HG03432 (cell line): Measurements from ENCODE around the gene TSEN54.

Experiments
- ATAC-seq: cut with Tn5 transposase; IDR thresholded peaks from one replicate; pipeline ENCODE4 v1.9.1; 2021; ENCODE audit warnings: mild to moderate bottlenecking, moderate library complexity; ENCODE audit not compliant: unreplicated experiment

TSEN54 gene

GRCh38 chr17:75488693-75489510 is 27.4 kb upstream of the TSEN54 start:
- no peak for ATAC-seq

GRCh38 chr17:75489511-75489955 is 26.8 kb upstream of the TSEN54 start:
- no peak for ATAC-seq

GRCh38 chr17:75490173-75490743 is 26.1 kb upstream of the TSEN54 start:
- no peak for ATAC-seq

GRCh38 chr17:75490953-75491649 is 25.2 kb upstream of the TSEN54 start:
- no peak for ATAC-seq

- no peak for ATAC-seq
These were observed 24.6 kb upstream of the TSEN54 start for GRCh38 chr17:75491680-75492079.

GRCh38 chr17:75492555-75493168 is 23.7 kb upstream of the TSEN54 start:
- ATAC-seq: no peak

GRCh38 chr17:75493476-75494129 is 22.7 kb upstream of the TSEN54 start:
- no peak for ATAC-seq

GRCh38 chr17:75494326-75494877 is 21.9 kb upstream of the TSEN54 start:
- no peak for ATAC-seq

- ATAC-seq: no peak
These were observed 20.3 kb upstream of the TSEN54 start for GRCh38 chr17:75496005-75496404.

- ATAC-seq: no peak
These were observed 18.1 kb upstream of the TSEN54 start for GRCh38 chr17:75498039-75498725.

- no peak for ATAC-seq
These were observed 17.6 kb upstream of the TSEN54 start for GRCh38 chr17:75498726-75499213.

- ATAC-seq: no peak
These were observed 16.9 kb upstream of the TSEN54 start for GRCh38 chr17:75499313-75500022.

GRCh38 chr17:75500419-75501216 is 15.7 kb upstream of the TSEN54 start:
- ATAC-seq: no peak

- ATAC-seq: no peak
These were observed 14.8 kb upstream of the TSEN54 start for GRCh38 chr17:75501378-75502071.

- no peak for ATAC-seq
These were observed 14.1 kb upstream of the TSEN54 start for GRCh38 chr17:75502072-75502720.

- no peak for ATAC-seq
These were observed 13.5 kb upstream of the TSEN54 start for GRCh38 chr17:75502721-75503329.
